ENCODE results near the gene OR3A1. TPM values are rescaled to one million over a fixed set of nuclear protein-coding genes. Genes with fewer than 3 reads are reported as not detected.
"Not testable (repeated sequence)": the region's sequence is repeated elsewhere in the genome, so short reads cannot be mapped to it uniquely, and the experiment has no call there.

Gene OR3A1
- total and polyA plus RNA-seq, 2 donors (not counting 3 experiments of a cell fraction or from before 2014, with no cell fraction given) = not detected

DNA sequence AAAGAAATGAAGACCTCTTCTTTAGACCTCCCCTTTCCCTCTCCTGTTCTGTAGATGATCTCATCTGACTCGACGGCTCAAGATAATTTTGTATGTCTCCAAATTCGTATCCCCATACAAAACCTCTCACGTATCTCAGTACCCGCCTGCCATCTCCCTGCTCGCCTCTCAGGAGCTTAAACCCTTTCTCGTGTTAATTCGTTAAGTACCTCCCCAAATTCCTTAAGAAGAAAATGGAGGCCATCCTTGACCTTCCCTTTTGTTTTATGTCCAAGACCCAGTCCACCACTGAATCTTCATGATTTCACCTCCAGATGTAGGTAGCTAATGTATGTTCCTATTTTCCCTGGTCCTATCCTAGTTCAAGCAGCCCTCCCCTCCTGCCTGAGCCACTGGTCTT lies 41.6 kb downstream of the OR3A1 start:
- Histone ChIP-seq H3K36me3 (ENCODE audit: control insufficient read depth in 2 of 2, extremely low read depth in 1 of 2, insufficient read depth in 2 of 2, low read length in 2 of 2) (no peaks in the 10 kb centered on the region), H3K4me3 (replicated peaks in 1 of 3; ENCODE audit: insufficient read depth in 1 of 3, low read depth in 1 of 3, low read length in 3 of 3) (no peak overlapping the region), H4K20me1 (replicated peaks; ENCODE audit: control insufficient read depth, extremely low read depth, insufficient read depth, low read length) (no peaks in the 10 kb centered on the region), H3K4me1 (ENCODE audit: control insufficient read depth, extremely low read depth, insufficient read depth, low read length) (no peaks in the 10 kb centered on the region), H3K9me3 (replicated peaks; ENCODE audit: control insufficient read depth, insufficient read depth, low read length) (peaks cover 2% of the 10 kb centered on the region), H3K27ac (ENCODE audit: insufficient read depth, low read depth, low read length) (no peak overlapping the region), H3K4me2 (ENCODE audit: insufficient read depth, low read length) (no peak overlapping the region), H3K79me2 (ENCODE audit: control insufficient read depth, insufficient read depth, low read length) (no peaks in the 10 kb centered on the region), H2AFZ (ENCODE audit: low read depth, low read length) (no peak overlapping the region), H3K27me3 (ENCODE audit: control insufficient read depth in 2 of 2, insufficient read depth in 2 of 2, low read length in 2 of 2) (no peaks in the 10 kb centered on the region), H3K9me1 (replicated peaks; ENCODE audit: control insufficient read depth, extremely low read depth, insufficient read depth, low read length) (no peaks in the 10 kb centered on the region), H3K9ac (replicated peaks; ENCODE audit: extremely low read depth, insufficient read depth, low read length) (no peak overlapping the region)
- CTCF ChIA-PET = no interaction called here
- dilution Hi-C loops (cut with MboI; ENCODE audit: extremely low pct_ligation_motif_present, low sequenced_read_pairs) = no loop called here
- intact Hi-C loops (cut with micrococcal nuclease) = no loop called here
- BruUV-seq (replicated peaks) = no TSS peak
- POLR2A ChIA-PET = no interaction called here
- FAIRE-seq = no peak
- TF ChIP-seq EZH2 (IDR thresholded peaks at IDR 0.05; ENCODE audit: borderline replicate concordance, low read depth, low read length, severe bottlenecking) (no peak), JUN (IDR thresholded peaks at IDR 0.05; ENCODE audit: borderline replicate concordance, insufficient read depth, insufficient read length, low read depth) (no peak), POLR2A (IDR thresholded peaks at IDR 0.05; ENCODE audit: low read depth, low read length) (no peak), POLR2AphosphoS5 (IDR thresholded peaks at IDR 0.05; ENCODE audit: insufficient read depth, low read depth, low read length) (no peak), MYC (IDR thresholded peaks at IDR 0.05; ENCODE audit: low read depth, low read length) (no peak)
- TF ChIP-seq, protein P1, sequence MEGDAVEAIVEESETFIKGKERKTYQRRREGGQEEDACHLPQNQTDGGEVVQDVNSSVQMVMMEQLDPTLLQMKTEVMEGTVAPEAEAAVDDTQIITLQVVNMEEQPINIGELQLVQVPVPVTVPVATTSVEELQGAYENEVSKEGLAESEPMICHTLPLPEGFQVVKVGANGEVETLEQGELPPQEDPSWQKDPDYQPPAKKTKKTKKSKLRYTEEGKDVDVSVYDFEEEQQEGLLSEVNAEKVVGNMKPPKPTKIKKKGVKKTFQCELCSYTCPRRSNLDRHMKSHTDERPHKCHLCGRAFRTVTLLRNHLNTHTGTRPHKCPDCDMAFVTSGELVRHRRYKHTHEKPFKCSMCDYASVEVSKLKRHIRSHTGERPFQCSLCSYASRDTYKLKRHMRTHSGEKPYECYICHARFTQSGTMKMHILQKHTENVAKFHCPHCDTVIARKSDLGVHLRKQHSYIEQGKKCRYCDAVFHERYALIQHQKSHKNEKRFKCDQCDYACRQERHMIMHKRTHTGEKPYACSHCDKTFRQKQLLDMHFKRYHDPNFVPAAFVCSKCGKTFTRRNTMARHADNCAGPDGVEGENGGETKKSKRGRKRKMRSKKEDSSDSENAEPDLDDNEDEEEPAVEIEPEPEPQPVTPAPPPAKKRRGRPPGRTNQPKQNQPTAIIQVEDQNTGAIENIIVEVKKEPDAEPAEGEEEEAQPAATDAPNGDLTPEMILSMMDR (IDR thresholded peaks at IDR 0.05; ENCODE audit: extremely low read depth in 1 of 2, insufficient read depth in 1 of 2, low read depth in 1 of 2, low read length in 2 of 2) = no peak
- TF ChIP-seq, protein P2, sequence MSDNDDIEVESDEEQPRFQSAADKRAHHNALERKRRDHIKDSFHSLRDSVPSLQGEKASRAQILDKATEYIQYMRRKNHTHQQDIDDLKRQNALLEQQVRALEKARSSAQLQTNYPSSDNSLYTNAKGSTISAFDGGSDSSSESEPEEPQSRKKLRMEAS (IDR thresholded peaks at IDR 0.05; ENCODE audit: insufficient read depth, insufficient read length) = no peak
- DNase-seq (ENCODE audit: low read depth, low spot score) = no peak

DNA sequence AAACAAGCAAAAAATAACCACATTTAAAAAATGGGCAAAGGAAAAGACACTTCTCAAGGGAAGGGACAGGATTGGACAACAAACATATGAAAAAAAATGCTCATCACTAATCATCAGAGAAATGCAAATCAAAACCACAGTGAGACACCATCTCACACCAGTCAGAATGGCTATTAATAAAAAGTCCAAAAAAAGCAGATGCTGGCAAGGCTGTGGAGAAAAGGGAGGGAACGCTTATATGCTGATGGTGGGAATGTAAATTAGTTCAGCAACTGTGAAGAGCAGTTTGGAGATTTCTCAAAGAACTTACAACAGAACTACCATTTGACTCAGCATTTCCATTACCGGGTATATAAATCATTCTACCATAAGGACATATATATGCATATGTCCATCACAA lies 49.1 kb downstream of the OR3A1 start:
- H3K27me3 ChIP-seq (ENCODE audit: control insufficient read depth in 2 of 2, insufficient read depth in 2 of 2, low read length in 2 of 2); CTCF ChIA-PET; H3K79me2 ChIP-seq (ENCODE audit: control insufficient read depth, insufficient read depth, low read length); H3K4me3 ChIP-seq (replicated peaks in 1 of 3; ENCODE audit: insufficient read depth in 1 of 3, low read depth in 1 of 3, low read length in 3 of 3); FAIRE-seq; H3K4me1 ChIP-seq (ENCODE audit: control insufficient read depth, extremely low read depth, insufficient read depth, low read length); H3K9me1 ChIP-seq (replicated peaks; ENCODE audit: control insufficient read depth, extremely low read depth, insufficient read depth, low read length); DNase-seq (ENCODE audit: low read depth, low spot score); dilution Hi-C loops (cut with MboI; ENCODE audit: extremely low pct_ligation_motif_present, low sequenced_read_pairs); H3K9me3 ChIP-seq (replicated peaks; ENCODE audit: control insufficient read depth, insufficient read depth, low read length); H3K9ac ChIP-seq (replicated peaks; ENCODE audit: extremely low read depth, insufficient read depth, low read length); H3K4me2 ChIP-seq (ENCODE audit: insufficient read depth, low read length); H3K36me3 ChIP-seq (ENCODE audit: control insufficient read depth in 2 of 2, extremely low read depth in 1 of 2, insufficient read depth in 2 of 2, low read length in 2 of 2); H3K27ac ChIP-seq (ENCODE audit: insufficient read depth, low read depth, low read length); POLR2A ChIA-PET; H4K20me1 ChIP-seq (replicated peaks; ENCODE audit: control insufficient read depth, extremely low read depth, insufficient read depth, low read length); intact Hi-C loops (cut with micrococcal nuclease); BruUV-seq (replicated peaks); H2AFZ ChIP-seq (ENCODE audit: low read depth, low read length): not testable (repeated sequence)

DNA sequence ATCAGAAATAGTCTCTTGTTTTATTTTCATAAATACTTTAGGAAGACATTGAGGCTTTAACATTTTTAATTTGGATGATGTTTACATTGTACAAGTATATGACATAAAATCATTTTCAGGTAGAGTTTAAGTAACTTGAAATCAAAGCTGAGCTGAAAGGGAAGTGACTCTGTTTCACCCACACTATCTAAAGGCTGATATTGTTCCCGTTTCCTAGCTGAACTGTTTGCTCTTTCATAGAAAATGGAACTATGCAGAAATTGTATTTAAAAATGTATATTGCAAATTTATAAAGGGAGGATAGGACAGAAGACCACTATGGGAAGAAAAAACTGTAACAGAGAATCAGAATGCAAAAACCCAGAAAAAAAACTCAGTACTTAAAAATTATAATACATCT lies 53.3 kb downstream of the OR3A1 start:
- H3K27me3 ChIP-seq (ENCODE audit: control insufficient read depth in 2 of 2, insufficient read depth in 2 of 2, low read length in 2 of 2); H3K9ac ChIP-seq (replicated peaks; ENCODE audit: extremely low read depth, insufficient read depth, low read length); H3K79me2 ChIP-seq (ENCODE audit: control insufficient read depth, insufficient read depth, low read length); H3K36me3 ChIP-seq (ENCODE audit: control insufficient read depth in 2 of 2, extremely low read depth in 1 of 2, insufficient read depth in 2 of 2, low read length in 2 of 2); H3K4me1 ChIP-seq (ENCODE audit: control insufficient read depth, extremely low read depth, insufficient read depth, low read length); POLR2A ChIA-PET; H3K27ac ChIP-seq (ENCODE audit: insufficient read depth, low read depth, low read length); BruUV-seq (replicated peaks); FAIRE-seq; dilution Hi-C loops (cut with MboI; ENCODE audit: extremely low pct_ligation_motif_present, low sequenced_read_pairs); H3K4me3 ChIP-seq (replicated peaks in 1 of 3; ENCODE audit: insufficient read depth in 1 of 3, low read depth in 1 of 3, low read length in 3 of 3); H3K9me3 ChIP-seq (replicated peaks; ENCODE audit: control insufficient read depth, insufficient read depth, low read length); H3K4me2 ChIP-seq (ENCODE audit: insufficient read depth, low read length); H4K20me1 ChIP-seq (replicated peaks; ENCODE audit: control insufficient read depth, extremely low read depth, insufficient read depth, low read length); DNase-seq (ENCODE audit: low read depth, low spot score); H3K9me1 ChIP-seq (replicated peaks; ENCODE audit: control insufficient read depth, extremely low read depth, insufficient read depth, low read length); intact Hi-C loops (cut with micrococcal nuclease); H2AFZ ChIP-seq (ENCODE audit: low read depth, low read length); CTCF ChIA-PET: not testable (repeated sequence)
